Natural killer cell (primary cell): ENCODE measurements around the gene CGNL1. TPM values are rescaled to one million over a fixed set of nuclear protein-coding genes. Genes with fewer than 3 reads are reported as not detected.

Source experiments
- ATAC-seq, 3 donors: fragments of 150-1000 bp in 2 of 3; fragments of 200-7000 bp in 1 of 3; cut with Tn5 transposase; 1 replicate in 1 of 3; 2 replicates in 2 of 3; pipeline ENCODE4 v1.10.0; 2021; ENCODE audit warnings: mild to moderate bottlenecking in 2 of 3, moderate library complexity in 2 of 3
- DNase-seq, 2 donors: peaks; one replicate each; pipeline versions ENCODE4 v3.0.0 to v3.0.0-alpha.2; 2013 to 2021; ENCODE audit warnings: mixed read lengths in 1 of 2
- H3K27ac ChIP-seq: one replicate; pipeline ENCODE4 v1.5.1; 2013; ENCODE audit warnings: mild to moderate bottlenecking, low read length
- H3K27me3 ChIP-seq: one replicate; pipeline ENCODE4 v1.6.1; 2013; ENCODE audit warnings: low read length; ENCODE audit not compliant: control insufficient read depth, insufficient read depth
- H3K36me3 ChIP-seq: one replicate; pipeline ENCODE4 v1.6.1; 2013; ENCODE audit warnings: low read length; ENCODE audit not compliant: control insufficient read depth, insufficient read depth
- H3K4me1 ChIP-seq: one replicate; pipeline ENCODE4 v1.6.1; 2013; ENCODE audit warnings: low read length; ENCODE audit not compliant: control insufficient read depth, insufficient read depth
- H3K4me3 ChIP-seq: one replicate; pipeline ENCODE4 v1.5.1; 2013; ENCODE audit warnings: low read length
- H3K9me3 ChIP-seq: one replicate; pipeline ENCODE4 v1.6.1; 2013; ENCODE audit warnings: low read length; ENCODE audit not compliant: control insufficient read depth, insufficient read depth
- H3K27ac Mint-ChIP-seq, 2 donors: one replicate each; pipeline ENCODE4 v1.8.0; 2022; ENCODE audit warnings: mild to moderate bottlenecking in 2 of 2, mixed read lengths in 2 of 2, moderate library complexity in 1 of 2
- H3K27me3 Mint-ChIP-seq, 2 donors: one replicate each; pipeline ENCODE4 v1.8.0; 2022; ENCODE audit warnings: low read depth in 2 of 2, mixed read lengths in 2 of 2
- H3K36me3 Mint-ChIP-seq: one replicate; pipeline ENCODE4 v1.8.0; 2022; ENCODE audit warnings: mixed read lengths
- H3K4me1 Mint-ChIP-seq, 2 donors: one replicate each; pipeline ENCODE4 v1.8.0; 2022; ENCODE audit warnings: mixed read lengths in 2 of 2
- H3K4me3 Mint-ChIP-seq: one replicate; pipeline ENCODE4 v1.8.0; 2022; ENCODE audit warnings: mild to moderate bottlenecking, moderate library complexity, mixed read lengths
- H3K9me3 Mint-ChIP-seq, 2 donors: one replicate each; pipeline ENCODE4 v1.8.0; 2022; ENCODE audit warnings: mixed read lengths in 2 of 2
- WGBS: methylation state at CpG from one replicate; pipeline ENCODE4 v1.1.7; 2013; ENCODE audit warnings: missing lambda C conversion rate; ENCODE audit not compliant: insufficient coverage; 5-methylcytosine and 5-hydroxymethylcytosine counted together
- intact Hi-C: fragments of 100-400 bp; cut with micrococcal nuclease; formaldehyde crosslinking; loops from one replicate; pipeline ENCODE4 v1.14.2; 2022
- total RNA-seq, 4 donors: library from RNA; stranded (reverse); fragments of 120-200 nt in 1 of 4; gene quantifications; one replicate each; pipeline versions ENCODE4 v1.2.3 to v1.2.4, GENCODE V29; 2013 to 2022
- TF ChIP-seq, protein P1 (sequence below): fragments of 200-600 bp; IDR thresholded peaks from one replicate; pipeline ENCODE4 v1.8.0; 2022; ENCODE audit warnings: antibody characterized with exemption

The CGNL1 gene
- total RNA-seq, 3 donors from 2014 or later (not counting 1 experiment from before 2014, with no cell fraction given), result not detected

- Histone ChIP-seq H3K4me3 (no peak overlapping the region), H3K9me3 (no peaks in the 10 kb centered on the region), H3K4me1 (no peaks in the 10 kb centered on the region), H3K27ac (no peak overlapping the region), H3K27me3 (no peaks in the 10 kb centered on the region), H3K36me3 (no peaks in the 10 kb centered on the region)
- Mint-ChIP-seq H3K27ac (no peak overlapping the region), H3K9me3 (no peaks in the 10 kb centered on the region), H3K36me3 (no peaks in the 10 kb centered on the region), H3K4me3 (no peak overlapping the region), H3K4me1 (no peaks in the 10 kb centered on the region), H3K27me3 (peaks cover 0 to 15% of the 10 kb centered on the region in 2 donors)
- ATAC-seq (no peak), DNase-seq (no peak)
- 92% methylated on average over 8 of the region's 8 CpGs for WGBS
- TF ChIP-seq, protein P1, sequence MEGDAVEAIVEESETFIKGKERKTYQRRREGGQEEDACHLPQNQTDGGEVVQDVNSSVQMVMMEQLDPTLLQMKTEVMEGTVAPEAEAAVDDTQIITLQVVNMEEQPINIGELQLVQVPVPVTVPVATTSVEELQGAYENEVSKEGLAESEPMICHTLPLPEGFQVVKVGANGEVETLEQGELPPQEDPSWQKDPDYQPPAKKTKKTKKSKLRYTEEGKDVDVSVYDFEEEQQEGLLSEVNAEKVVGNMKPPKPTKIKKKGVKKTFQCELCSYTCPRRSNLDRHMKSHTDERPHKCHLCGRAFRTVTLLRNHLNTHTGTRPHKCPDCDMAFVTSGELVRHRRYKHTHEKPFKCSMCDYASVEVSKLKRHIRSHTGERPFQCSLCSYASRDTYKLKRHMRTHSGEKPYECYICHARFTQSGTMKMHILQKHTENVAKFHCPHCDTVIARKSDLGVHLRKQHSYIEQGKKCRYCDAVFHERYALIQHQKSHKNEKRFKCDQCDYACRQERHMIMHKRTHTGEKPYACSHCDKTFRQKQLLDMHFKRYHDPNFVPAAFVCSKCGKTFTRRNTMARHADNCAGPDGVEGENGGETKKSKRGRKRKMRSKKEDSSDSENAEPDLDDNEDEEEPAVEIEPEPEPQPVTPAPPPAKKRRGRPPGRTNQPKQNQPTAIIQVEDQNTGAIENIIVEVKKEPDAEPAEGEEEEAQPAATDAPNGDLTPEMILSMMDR, result no peak
- intact Hi-C loops, result no loop called here
Measured at GRCh38 chr15:57390583-57390982, 14.3 kb downstream of the CGNL1 start.

DNA sequence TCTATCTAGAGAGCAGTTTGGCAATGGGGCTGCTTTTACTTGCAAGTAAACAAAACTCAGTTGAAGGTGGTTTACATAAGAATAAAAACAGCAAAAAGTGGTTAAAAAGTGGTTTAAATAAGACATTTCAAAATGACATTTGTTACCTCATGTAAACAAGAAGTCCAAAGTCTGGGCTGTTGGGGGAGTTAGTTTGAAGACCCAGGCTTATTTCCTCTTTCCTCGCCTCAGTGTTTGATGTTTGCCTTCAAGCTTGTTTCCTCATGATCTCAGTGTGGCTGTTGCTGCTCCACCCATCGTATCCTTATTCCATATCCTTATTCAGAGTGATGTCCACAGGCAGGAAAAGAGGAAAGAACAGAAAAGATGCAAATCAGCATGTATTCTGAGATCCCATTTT is 15.2 kb downstream of the CGNL1 start:
- DNase-seq (no peak), ATAC-seq (no peak)
- Mint-ChIP-seq H3K9me3 (no peaks in the 10 kb centered on the region), H3K27ac (no peak overlapping the region), H3K4me3 (no peak overlapping the region), H3K27me3 (peaks cover 0 to 24% of the 10 kb centered on the region in 2 donors), H3K4me1 (no peaks in the 10 kb centered on the region), H3K36me3 (no peaks in the 10 kb centered on the region)
- Histone ChIP-seq H3K9me3 (no peaks in the 10 kb centered on the region), H3K4me1 (no peaks in the 10 kb centered on the region), H3K27me3 (no peaks in the 10 kb centered on the region), H3K27ac (no peak overlapping the region), H3K4me3 (no peak overlapping the region), H3K36me3 (no peaks in the 10 kb centered on the region)
- TF ChIP-seq, protein P1, result no peak
- WGBS, result 64% methylated on average over 2 of the region's 2 CpGs
- intact Hi-C loops, result no loop called here

GRCh38 chr15:57393061-57393460 is 16.8 kb downstream of the CGNL1 start:
- 73% methylated on average over 2 of the region's 2 CpGs for WGBS
- TF ChIP-seq, protein P1, result no peak
- Histone ChIP-seq H3K9me3 (no peaks in the 10 kb centered on the region), H3K4me1 (no peaks in the 10 kb centered on the region), H3K27ac (no peak overlapping the region), H3K36me3 (no peaks in the 10 kb centered on the region), H3K27me3 (no peaks in the 10 kb centered on the region), H3K4me3 (no peak overlapping the region)
- Mint-ChIP-seq H3K36me3 (no peaks in the 10 kb centered on the region), H3K27ac (no peak overlapping the region), H3K4me3 (no peak overlapping the region), H3K27me3 (peaks cover 3 to 30% of the 10 kb centered on the region in 2 donors), H3K9me3 (no peaks in the 10 kb centered on the region), H3K4me1 (no peaks in the 10 kb centered on the region)
- intact Hi-C loops, result no loop called here
- ATAC-seq (no peak), DNase-seq (no peak)

DNA sequence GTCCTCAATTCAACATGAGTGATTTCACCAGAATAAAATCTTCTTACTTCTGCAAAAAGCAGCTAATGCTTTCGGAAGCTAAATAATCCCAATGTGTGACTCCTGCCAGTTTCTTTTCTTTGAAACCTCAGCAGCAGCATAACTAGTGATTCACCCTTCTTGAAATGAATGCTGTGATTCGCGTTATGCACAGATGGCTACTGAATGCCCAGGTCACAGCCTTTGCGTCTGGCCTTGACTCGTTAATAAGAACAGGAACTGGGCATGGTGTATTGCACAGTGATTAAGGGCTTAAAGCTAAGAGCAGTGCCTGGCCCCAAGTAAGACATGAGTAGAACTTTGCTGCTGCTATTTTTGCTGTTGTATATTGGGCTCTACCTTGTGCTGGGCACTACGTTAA is 19.0 kb downstream of the CGNL1 start:
- H3K4me1 Mint-ChIP-seq, result no peaks in the 10 kb centered on the region
- no peaks in the 10 kb centered on the region for H3K36me3 Mint-ChIP-seq
- WGBS, result 84% methylated on average over 6 of the region's 6 CpGs
- no peak for DNase-seq
- Histone ChIP-seq H3K27me3 (no peaks in the 10 kb centered on the region), H3K9me3 (no peaks in the 10 kb centered on the region), H3K27ac (no peak overlapping the region), H3K4me3 (no peak overlapping the region), H3K36me3 (no peaks in the 10 kb centered on the region), H3K4me1 (no peaks in the 10 kb centered on the region)
- H3K27me3 Mint-ChIP-seq, result peaks cover 3 to 30% of the 10 kb centered on the region in 2 donors
- H3K27ac Mint-ChIP-seq, result no peak overlapping the region
- no peak overlapping the region for H3K4me3 Mint-ChIP-seq
- H3K9me3 Mint-ChIP-seq, result no peaks in the 10 kb centered on the region
- ATAC-seq, result no peak
- TF ChIP-seq, protein P1, result no peak
- intact Hi-C loops, result no loop called here
